GM12891 (cell line): ENCODE results near the gene ADAMTS13.

ENCODE experiments used
- PAX5 ChIP-seq: IDR thresholded peaks from 2 replicates; pipeline ENCODE4 v1.6.1; 2011; ENCODE audit warnings: low read length, moderate library complexity, mild to moderate bottlenecking; ENCODE audit not compliant: insufficient read depth, severe bottlenecking
- POLR2A ChIP-seq: IDR thresholded peaks from 2 replicates; pipeline ENCODE4 v1.6.1; 2011; ENCODE audit warnings: low read depth, low read length, control low read depth
- POLR2AphosphoS5 ChIP-seq: IDR thresholded peaks from 2 replicates; pipeline ENCODE4 v1.6.1; 2011; ENCODE audit warnings: low read depth, low read length, control low read depth
- POU2F2 ChIP-seq: IDR thresholded peaks from 2 replicates; pipeline ENCODE4 v1.6.1; 2011; ENCODE audit warnings: low read depth, mild to moderate bottlenecking, control low read depth, low read length, moderate library complexity
- SPI1 ChIP-seq: IDR thresholded peaks from 2 replicates; pipeline ENCODE4 v1.6.1; 2011; ENCODE audit warnings: low read depth, low read length, control low read depth

DNA sequence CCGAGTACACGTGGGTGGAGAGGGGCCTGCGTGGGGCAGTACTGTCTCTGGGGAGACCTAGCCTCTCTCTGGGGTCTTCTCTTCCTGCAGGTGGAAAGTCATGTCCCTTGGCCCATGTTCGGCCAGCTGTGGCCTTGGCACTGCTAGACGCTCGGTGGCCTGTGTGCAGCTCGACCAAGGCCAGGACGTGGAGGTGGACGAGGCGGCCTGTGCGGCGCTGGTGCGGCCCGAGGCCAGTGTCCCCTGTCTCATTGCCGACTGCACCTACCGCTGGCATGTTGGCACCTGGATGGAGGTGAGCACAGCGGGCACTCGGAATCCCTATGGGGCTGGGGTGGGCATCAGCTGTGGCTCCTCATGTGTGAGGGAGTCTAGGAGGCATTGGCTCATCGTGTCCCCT is 32.2 kb downstream of the ADAMTS13 start:
- no peak for TF ChIP-seq PAX5
- TF ChIP-seq POLR2AphosphoS5: no peak
- no peak for TF ChIP-seq POU2F2
- no peak for TF ChIP-seq SPI1
- no peak for TF ChIP-seq POLR2A
